NCI-H2171 treated with DMSO at 0.1 percent for 48 hours (cell line): ENCODE measurements around the gene GCKR.
A peak's percentile ranks its signal among the peaks of the same experiment; 100 is the strongest.

Experiments used
- DNase-seq: peaks from one replicate; lab custom pipeline; 2025; lab: John Stamatoyannopoulos, UW

GCKR gene

GRCh38 chr2:27496357-27497287 is at the start of gene GCKR:
Gene GCKR, plus strand, starts transcription at chr2:27496839. Its CDS starts 66 bp downstream, at chr2:27496905.
- no peak for DNase-seq

GRCh38 chr2:27448381-27448780 is 48.3 kb upstream of the GCKR start:
- DNase-seq, result no peak

GRCh38 chr2:27451095-27451494 is 45.5 kb upstream of the GCKR start:
- DNase-seq, result no peak

GRCh38 chr2:27453968-27454367 is 42.7 kb upstream of the GCKR start:
- DNase-seq, result no peak

GRCh38 chr2:27461118-27461517 is 35.5 kb upstream of the GCKR start:
- DNase-seq, result no peak

- no peak for DNase-seq
Measured at GRCh38 chr2:27464443-27464842, 32.2 kb upstream of the GCKR start.

GRCh38 chr2:27471961-27472360 is 24.7 kb upstream of the GCKR start:
- no peak for DNase-seq

- no peak for DNase-seq
Measured at GRCh38 chr2:27485496-27485895, 11.1 kb upstream of the GCKR start.

GRCh38 chr2:27489118-27489497 is 7.5 kb upstream of the GCKR start:
- DNase-seq, result no peak

GRCh38 chr2:27489498-27490397 is 6.9 kb upstream of the GCKR start, which contains the start of gene IFT172:
Gene IFT172, minus strand, starts transcription at chr2:27489743. Its CDS starts 90 bp downstream, at chr2:27489653.
- DNase-seq, result peak; percentile 100

GRCh38 chr2:27492557-27492956 is 4.1 kb upstream of the GCKR start:
- DNase-seq, result no peak

- no peak for DNase-seq
Measured at GRCh38 chr2:27493948-27494283, 2.7 kb upstream of the GCKR start.

GRCh38 chr2:27494284-27494943 is 2.2 kb upstream of the GCKR start:
- DNase-seq, result no peak

GRCh38 chr2:27494944-27495554 is 1.6 kb upstream of the GCKR start, which contains the start of gene FNDC4:
Gene FNDC4, minus strand, starts transcription at chr2:27495200. Its CDS starts 521 bp downstream, at chr2:27494679.
- peak; percentile 10 for DNase-seq

- no peak for DNase-seq
Measured at GRCh38 chr2:27495840-27496356, 741 bp upstream of the GCKR start.

GRCh38 chr2:27497288-27497627 is 619 bp downstream of the GCKR start:
- DNase-seq, result no peak

- DNase-seq, result no peak
Measured at GRCh38 chr2:27498975-27499374, 2.3 kb downstream of the GCKR start.

- no peak for DNase-seq
Measured at GRCh38 chr2:27501042-27501441, 4.4 kb downstream of the GCKR start.

GRCh38 chr2:27502142-27502541 is 5.5 kb downstream of the GCKR start:
- DNase-seq, result no peak

GRCh38 chr2:27506587-27506986 is 9.9 kb downstream of the GCKR start:
- DNase-seq, result no peak

GRCh38 chr2:27507293-27507692 is 10.7 kb downstream of the GCKR start:
- DNase-seq, result no peak

GRCh38 chr2:27509326-27509725 is 12.7 kb downstream of the GCKR start:
- peak; percentile 95 for DNase-seq
